NCI-H2227 (cell line): ENCODE measurements around the gene WDR76.
A peak's percentile ranks its signal among the peaks of the same experiment; 100 is the strongest.

Source experiments
- DNase-seq: peaks from one replicate; lab custom pipeline; 2025; ENCODE audit not compliant: unreplicated experiment; lab: John Stamatoyannopoulos, UW

The WDR76 gene

DNA sequence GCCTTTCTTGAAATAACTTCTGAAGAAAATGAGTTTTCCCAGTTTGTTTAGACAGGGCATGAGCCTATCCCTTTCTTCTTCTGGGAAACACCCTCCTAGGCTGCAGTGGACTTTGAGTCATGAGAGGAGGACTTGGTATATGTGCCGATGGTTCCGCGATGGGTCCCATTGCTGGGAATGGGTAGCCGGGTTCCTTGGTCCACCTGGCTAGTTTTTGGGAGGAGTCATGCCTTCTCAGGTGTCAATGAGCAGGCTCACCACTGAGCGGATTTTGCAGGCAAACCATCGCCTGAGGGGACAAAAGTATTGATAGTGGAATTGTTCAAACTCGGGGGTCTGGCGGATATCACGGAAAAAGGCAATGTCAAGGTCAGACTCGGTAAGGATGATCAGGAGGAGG lies 46.8 kb downstream of the WDR76 start:
- DNase-seq = no peak

DNA sequence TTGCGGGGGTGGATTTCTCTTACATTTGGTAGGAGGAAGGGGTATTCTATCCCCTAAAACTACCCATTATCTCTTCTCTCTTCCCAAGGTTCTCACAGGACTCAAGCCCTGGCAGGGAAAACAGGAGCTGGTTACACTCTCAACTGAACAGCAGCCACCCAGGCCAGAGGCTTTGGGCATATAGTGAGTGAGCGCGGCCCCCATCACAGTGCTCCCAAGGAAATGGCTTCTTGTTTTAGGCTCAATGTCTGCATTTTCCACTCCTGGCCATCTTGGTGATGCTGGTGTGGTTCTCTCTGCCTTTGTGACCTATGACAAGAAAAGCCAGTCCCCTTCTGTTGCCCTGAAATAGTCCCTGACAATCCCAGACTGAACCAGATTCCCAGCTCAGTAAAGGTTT lies 50.1 kb downstream of the WDR76 start:
- no peak for DNase-seq

DNA sequence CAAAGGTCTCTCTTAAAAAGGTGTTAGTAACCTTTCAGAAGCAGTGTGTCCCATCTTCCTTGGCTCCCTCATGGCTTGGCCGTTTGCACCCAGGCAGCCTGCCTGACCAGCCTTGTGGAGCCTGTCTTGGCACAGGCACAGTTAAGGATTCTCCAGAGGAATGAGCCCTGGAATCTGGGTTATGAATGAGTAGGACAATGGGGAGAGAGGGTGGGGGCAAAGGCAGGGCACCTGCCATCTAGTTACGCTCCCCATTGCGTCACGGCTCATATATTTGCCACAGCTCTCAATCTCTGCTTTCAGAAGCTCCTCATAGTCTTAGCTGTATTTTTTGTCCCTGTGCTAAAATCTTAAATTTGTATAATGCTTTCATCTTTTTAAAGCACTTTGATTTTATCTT lies 50.6 kb downstream of the WDR76 start:
- DNase-seq = no peak

DNA sequence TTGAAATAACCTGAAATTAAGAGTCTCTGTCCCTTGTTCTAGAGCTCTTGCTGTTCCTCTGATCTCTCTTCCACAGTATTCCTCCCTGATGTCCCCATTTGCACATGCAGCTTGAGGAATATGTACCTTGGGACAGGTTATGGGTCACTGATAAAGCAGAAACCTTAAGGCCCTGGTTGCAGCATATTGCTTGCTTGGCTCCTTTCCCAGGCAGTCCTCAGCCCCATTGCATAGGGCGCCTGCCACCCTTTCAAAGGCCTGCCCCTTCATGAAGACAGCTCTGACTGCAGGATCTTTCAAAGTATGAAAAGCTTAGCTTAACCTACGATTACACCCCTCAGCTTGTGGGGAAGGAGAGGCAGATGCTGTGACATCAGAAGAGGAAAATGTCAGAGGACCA lies 51.6 kb downstream of the WDR76 start:
- no peak for DNase-seq

DNA sequence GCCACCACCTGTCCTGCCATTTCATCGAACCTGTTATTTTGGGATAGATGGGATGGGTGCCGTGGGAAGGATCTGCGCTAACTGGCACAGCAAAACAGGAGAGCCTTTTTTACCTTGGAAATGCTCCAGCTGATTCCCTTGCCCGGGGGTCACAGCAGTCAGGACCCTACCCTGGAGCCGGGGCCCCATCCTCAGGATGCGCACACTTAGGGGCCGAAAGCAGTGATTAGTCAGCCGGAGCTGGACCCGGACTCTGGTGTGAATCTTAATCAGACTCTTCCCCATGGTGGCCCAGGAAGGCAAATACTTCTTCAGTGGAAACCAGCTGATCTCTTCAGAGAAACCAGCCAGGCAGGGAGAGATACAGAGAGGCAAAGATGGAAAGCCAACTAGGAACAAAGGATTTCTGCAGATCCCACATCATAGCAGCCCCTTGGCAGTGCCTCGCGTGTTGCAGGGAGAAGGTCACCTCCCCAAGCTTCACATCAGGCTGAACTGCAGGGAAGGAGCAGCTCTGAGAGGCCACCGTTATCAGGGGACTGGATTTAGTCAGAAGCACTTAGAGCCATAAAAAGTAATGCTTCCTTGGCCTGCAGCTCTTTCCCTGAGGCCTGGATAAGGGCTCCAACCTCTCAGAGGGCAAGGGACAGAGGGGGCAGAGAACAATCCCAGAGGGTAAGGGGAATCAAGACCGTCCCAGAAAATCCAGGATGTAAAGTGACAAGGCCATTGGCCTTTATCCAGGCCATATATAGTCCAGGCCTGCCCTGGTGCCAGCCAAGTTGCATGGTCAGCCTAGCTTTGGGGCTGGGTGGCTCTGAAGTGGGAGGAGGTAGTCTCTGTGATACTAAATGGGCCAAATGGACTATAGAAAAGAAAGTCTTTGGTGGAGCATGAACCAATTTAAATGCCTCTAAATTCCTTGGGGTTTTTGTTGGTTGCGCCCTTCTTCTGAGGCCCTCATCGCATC lies 52.9 kb downstream of the WDR76 start:
- DNase-seq = no peak

DNA sequence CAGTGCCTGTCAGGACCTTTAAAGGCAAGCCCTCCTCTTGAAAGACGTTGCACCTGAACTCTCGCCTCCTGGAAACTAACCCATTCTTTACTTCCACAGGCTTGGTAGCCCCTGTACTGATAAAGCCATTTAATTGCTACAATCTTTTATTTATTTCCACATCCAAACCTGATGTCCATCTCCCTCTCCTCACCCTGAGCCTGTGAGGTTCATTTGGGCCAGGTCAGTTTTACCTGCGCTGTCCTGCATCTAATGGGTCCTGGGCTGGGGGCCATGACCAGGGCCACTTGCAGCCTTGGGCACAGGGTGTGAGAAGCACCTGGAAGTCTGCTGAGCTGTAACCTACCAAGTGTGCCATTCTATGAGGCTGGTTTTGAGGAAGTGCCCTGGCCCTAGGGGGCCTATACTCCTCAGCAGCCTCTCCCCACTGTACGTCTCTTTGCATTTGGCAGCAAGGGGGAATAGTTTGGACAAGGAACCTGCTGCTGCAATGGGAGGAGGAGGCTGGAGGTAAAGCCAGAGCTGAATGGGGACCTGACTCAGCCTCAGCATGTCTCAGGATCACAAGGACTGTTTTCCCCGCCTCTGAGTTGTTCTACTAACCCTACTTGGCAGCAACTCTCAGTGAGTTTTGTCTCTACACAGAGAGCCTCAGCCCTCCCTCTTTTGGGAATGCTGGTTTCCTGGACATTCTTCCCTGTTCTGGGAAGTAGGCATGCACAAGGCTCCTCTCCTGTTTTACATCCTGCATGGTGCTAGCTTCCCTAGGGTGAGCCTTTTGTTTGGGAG lies 53.8 kb downstream of the WDR76 start:
- no peak for DNase-seq

DNA sequence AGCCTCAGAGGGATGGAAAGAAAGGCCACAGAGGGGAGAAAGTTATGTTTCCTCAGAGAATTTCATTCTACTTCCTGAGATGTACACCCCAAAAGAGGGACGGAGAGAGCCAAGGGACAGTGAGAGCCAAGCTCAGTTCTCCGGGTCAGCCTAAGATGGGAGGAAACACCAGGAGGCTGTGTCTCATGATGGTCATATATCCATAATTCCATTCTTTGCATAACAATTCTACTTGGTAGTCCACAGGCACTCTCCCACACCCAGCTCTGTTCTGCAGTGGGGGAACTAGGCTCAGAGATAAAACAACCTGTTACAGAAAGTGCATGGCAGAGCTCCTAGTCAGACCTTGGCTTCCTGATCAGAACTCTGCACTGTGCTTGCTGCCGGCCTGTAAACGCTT lies 54.4 kb downstream of the WDR76 start:
- DNase-seq = no peak

DNA sequence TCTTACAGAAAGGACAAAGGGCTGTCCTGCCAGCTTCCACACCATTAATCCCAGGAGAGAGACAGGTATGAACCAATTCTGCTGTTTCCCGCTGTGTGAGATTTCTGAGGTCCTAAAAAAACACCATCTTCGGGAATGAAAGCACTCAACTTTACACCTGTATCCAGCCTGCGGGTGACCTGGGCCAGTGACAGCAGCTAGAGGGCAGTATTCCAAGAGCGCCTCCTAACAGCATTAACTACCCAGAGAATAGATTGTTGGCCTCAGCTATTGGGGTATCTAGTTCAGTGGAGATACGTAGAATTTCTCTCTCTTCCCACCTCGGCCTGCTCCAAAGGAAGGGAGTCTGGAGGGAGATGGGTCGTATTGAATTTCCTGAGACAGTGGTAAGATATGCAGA lies 55.1 kb downstream of the WDR76 start:
- DNase-seq = no peak

DNA sequence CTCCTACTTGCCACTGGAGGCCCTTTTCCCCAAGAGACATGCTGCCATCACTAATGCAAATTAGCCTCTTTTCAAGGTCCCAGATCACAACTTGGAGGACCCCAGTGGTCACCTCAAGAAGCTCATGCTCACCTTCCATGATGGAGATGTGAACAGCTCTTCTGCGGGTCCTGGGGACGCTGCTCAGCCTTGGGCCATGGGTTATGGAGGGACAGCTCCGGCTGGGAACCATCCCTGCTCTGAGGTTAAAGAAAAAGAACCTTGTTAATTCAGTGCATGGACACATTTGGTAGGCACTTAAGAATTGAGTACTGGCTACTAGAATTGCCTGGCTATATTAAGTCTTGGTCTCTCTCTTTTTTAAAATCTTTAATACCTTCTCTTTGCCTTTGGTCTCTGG lies 56.8 kb downstream of the WDR76 start:
- no peak for DNase-seq

DNA sequence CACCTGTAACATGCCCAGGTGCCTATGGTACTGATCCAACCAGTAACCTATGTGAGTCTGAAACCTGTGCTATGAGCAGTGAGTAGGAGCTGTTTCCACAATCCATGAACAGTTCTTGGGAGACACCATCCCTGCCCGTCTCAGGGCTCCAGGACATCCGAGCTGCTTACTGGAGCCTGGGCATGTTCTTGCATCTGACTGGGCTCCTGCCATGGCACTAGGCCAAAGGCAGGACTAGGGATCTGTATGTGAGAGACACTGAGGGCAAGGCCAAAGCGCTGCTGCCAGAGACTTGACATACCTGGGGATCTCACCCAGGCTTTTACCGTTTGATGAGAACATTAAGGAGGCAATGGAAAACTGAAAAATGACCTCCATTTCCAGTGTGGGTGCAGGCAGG lies 59.8 kb downstream of the WDR76 start:
- no peak for DNase-seq

DNA sequence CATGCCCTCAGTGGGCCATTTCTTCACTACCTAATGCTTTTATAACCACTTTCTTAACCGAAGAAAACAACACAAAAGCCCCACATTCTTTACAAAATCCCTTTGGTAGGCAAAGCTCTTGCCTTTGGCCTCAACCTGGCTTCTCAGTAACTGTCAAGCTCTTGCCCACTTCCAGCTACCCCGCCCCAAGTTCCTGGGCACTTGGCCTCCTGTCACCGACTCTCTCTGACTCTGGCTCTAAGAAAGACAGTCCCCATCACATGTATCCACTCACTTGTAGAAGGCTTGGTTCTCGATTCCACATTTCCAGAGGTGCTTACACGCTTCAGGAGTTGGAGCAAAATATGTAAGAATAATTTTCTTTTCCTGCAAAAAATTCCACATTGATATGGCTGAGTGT lies 61.1 kb downstream of the WDR76 start:
- DNase-seq = no peak

DNA sequence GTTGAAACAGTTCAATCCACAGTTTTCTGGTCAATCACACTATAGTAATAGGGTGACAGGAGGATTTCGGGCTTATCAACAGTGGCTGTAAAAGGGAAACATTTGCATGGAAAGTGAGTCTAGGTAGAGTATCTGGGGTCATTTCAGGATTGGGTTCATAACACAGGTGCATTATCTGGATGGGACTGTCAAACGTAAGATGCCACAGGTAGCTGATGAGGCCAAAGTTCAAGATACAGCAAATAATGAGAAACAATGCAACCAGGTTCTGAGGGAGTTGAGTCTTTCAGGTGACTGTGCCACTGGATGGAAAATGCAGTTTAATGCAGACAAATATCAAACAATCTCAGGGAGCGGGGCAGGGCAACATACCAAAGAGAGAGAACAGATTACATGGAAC lies 62.2 kb downstream of the WDR76 start:
- DNase-seq = no peak

DNA sequence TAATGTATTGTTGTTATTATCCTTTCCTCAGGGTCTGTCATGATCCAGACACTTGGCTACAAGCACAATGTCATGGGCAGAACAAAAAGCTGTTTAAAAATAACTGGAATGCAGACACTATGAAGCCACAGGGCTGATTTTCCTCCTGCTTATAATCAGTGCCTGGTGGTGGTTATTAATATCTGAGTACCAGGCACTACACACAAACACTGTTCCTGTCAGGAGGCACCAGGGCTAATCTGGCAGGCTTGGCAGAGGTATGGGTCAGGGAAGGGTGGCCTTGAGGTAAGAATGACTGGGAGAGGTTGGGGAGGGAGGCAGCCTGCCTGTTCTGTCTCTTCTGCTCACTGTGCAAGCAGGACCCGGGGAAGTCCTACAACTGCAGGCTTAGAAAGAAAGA lies 67.2 kb downstream of the WDR76 start:
- DNase-seq = no peak

DNA sequence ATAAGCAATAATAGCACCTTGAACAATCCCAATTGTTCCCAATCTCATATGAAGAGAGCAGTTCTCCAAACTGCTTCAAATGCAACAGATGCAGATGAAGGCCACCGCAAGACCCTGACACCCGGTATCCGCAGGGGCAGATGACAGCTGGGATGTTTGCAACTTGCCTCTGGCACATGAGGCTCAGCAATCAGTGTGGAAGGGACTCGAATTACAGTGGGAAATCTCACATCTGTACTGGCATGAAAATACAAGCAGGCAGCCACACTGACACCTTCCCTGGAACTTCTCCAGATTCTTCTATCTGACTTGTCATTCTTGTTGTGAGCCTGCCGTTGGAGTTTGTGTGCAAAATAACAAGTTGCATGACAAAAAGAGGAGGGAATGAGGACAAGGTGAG lies 68.8 kb downstream of the WDR76 start:
- DNase-seq = no peak

DNA sequence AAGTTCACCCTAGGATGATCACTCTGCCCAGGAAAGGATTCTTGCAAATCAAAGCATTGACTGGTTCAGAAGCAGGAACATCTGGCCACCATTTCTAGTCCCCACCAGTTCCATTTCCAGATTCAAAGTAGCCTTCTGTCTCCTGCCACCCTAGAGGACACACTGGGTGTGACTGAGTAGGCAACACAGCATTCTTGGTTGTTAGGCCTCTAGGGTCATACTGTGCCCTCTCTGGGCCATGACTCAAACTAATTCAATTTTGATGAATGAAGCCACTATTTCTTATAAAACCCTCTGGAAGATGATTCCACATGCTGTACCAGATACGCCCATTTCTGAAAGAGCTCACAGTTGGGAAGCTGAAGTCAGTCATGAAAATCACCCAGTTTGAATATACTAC lies 69.7 kb downstream of the WDR76 start:
- DNase-seq = no peak

DNA sequence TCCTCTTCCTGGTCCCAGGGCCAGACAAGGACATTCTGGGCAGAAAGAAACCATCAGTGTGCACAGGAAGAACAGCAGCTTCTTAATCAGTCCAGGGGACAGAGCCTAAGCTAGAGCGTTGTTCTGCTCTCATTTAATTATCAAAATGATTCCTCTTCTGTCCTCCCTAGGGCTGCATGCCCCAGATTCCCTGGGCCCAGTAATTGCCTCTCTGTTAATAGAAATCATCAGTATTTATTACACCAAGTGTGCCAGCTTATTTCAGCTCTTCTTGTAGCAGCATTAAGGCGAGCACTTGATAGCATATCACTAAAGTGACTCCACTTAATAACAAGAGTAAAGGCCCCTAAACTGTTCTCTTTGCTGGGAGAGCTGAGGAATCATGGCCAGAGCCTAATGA lies 72.1 kb downstream of the WDR76 start:
- no peak for DNase-seq

DNA sequence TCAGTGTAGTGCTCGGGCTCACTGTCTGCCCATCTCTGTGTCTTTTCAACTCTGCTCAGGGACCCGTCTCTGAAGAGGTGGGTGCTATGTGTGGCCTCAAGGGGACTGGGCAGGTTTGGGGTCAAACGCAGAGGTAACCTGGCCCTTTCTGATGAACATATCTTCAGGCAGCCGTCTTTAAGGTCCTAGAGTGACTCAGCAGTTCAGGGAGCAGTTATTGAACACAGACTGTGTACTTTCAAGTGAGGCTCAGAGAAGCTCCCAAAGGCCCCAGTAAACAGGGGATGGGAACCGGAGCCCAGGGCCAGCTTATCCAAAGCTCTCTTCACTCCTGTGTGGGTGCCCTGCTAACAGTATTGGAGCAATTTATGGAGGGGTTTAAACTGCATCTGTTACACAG lies 73.1 kb downstream of the WDR76 start:
- DNase-seq = no peak

DNA sequence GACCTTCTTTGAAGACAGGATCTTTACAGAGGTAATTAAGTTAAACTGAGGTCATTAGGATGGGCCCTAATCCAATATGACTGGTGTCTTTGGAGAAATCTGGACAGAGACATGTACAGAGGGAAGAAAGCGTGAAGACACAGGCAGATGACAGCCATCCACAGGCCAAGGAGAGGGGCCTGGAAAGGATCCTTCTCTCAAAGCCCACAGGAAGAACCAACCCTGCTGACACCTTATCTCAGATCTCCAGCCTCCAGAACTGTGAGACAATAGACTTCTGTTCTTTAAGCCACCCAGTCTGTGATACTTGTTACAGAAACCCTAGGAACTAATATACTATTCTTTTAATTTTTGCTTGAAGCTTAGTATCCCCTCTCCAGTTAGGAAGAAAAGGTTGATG lies 74.2 kb downstream of the WDR76 start:
- DNase-seq = no peak

DNA sequence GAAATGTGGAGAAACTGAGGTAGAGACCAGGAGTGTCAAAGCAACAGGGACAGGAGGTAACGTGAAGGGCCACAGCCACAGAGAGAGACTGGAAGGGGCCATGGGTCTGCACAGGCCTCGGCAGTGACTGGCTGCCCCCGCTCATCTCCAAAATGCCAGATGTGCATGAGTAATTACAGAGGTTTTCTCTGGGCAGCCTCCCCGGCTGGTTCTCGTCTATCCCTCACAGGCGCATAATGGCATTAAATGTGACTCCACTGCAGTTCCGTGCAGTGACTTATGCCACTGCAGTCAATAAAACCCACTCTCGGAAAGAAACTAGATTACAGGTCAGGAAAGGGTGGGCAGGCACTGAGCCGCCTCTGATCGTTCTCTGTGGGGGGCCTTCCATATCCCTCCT lies 74.7 kb downstream of the WDR76 start:
- DNase-seq = peak; percentile 45

DNA sequence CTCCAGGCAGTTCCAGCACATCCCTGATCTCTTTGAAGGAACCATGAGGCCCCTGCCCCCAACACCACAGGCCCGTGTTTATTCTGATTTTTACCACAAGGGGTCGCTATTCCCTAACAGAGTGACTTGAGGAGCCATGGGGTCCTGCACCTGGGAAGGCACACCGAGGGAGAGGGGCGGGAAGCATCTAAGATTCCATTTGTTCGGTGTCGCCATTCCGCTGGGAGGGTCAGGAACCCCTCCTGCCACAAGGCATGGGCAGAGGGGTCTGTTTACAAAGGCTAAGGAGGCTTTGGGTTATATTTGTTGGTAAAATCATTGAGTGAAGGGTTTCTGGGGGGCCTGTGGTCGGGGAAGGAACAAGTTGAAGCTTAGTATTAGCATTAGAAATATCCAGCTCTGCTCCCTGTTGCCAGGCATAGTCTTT lies 77.1 kb downstream of the WDR76 start:
- DNase-seq = peak; percentile 82

DNA sequence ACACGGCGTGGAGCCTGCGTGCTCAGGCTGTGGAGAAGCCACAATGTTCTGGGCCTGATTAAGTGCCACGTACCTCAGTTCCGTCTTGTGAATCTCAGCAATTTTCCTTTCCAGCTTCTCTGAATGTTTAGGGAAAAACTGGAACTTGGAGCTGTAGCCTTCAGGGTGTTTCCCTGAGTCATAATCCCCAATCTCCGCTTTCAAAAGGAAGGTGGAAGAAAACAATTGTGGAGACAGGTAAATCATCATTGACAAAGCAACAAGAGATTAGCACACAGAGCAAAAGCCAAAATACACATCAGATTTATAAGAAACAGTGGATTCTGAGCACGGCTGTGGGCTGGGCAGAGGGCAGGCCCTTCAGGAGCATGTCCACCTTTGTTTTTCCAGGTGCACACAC lies 79.0 kb downstream of the WDR76 start:
- DNase-seq = no peak

DNA sequence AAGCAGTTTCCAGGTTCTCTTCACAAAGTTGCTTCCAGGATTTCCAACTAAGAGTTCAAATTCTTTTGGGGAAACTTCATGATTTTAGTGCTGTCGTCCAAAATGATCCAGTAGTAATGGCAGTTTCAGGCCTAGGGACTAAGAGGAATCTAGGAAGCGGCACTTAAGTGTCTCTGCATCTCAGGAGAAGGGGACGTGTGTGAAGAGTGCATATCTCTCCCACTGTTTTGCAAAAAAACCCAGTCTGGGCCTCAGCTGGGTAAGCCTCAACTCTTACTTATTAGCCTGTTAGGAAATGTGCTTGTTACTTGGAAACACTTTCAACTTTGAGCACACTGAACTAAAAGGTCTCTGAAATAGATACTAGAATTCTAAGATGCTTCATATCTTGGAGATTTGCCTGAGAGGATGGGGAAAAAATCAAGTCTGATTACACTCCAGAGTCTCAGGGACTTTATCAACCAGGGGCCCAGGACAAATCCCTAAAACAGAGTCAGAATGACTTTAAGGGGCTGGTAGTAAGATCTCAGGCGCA lies 81.8 kb downstream of the WDR76 start:
- no peak for DNase-seq
